ENCODE data around the gene PCED1B. TPM values are rescaled to one million over a fixed set of nuclear protein-coding genes. Genes with fewer than 3 reads are reported as not detected.

The PCED1B gene
- total RNA-seq, 1 experiment from 2014 or later, result 0.52 TPM

DNA sequence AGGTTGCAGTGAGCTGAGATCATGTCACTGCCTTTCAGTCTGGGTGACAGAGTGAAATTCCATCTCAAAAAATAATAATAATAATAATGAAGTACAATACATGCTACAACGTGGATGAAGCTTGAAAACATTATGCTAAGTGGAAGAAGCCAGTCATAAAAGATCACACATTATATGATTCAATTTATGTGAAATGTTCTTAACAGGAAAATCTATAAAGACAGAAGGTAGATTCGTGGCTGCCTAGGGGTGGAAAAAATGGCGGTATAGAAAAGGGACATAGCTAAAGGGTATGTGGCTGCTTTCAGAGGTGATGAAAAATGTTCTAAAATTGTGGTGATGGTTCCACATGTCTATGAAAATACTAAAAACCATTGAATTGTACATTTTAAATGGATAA, 41.3 kb downstream of the PCED1B start:
- no peak for DNase-seq (ENCODE audit: low spot score)

DNA sequence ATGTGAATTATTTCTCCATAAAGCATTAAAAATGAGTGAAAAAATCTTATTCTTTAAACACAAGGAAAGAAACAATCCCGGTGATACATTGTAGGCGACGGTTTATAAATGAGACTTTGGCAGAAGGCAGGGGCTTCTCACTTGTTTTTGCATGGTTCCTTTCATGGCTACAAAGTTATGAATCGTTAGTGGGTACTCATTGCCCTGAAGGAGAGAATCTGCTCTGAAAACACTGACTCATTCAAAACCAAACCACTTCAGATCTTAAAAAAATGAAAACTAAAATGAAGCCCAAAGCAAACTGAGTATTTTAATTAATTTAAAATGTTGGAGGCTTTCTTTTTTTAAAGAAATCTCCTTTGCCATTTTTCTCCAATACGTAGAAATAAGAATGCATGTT, 41.7 kb downstream of the PCED1B start:
- peak; percentile 28 for DNase-seq (ENCODE audit: low spot score)

DNA sequence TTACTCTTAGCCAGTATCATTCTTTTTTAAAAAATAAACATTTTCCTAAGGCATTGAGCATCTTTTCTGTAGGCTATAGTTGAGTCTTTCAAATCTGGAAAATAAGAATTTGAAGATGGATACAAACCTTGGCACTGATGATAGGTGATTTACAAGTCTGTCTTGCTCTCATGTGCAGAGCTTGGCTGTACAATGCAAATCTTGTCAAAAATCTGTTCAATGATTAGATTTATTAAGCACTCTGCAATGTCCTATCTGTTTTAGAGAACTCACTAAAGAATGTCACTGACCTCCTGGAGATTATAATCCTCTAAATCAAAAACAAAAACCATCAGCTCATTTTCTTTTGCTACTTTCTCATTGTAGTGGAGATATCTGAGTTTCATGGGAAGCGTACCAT, 43.2 kb downstream of the PCED1B start:
- DNase-seq (ENCODE audit: low spot score), result no peak

DNA sequence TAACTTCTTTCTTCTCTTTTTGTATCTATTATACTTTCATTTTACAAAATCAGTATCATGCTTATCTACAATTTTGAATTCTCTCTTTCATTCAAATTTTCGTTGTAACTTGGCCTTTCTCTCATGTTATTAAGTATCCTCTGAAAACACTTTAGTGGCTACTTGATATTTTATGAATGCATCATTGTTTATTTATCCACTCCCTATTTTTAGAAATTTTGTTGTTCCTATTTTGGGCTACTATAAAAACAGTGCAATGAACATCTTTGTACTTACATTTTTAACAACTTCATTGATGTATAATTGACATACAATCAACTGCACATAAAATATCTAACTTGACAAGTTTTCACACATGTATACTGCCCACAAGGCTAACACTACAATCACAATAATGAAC, 44.3 kb downstream of the PCED1B start:
- DNase-seq (ENCODE audit: low spot score), result no peak

DNA sequence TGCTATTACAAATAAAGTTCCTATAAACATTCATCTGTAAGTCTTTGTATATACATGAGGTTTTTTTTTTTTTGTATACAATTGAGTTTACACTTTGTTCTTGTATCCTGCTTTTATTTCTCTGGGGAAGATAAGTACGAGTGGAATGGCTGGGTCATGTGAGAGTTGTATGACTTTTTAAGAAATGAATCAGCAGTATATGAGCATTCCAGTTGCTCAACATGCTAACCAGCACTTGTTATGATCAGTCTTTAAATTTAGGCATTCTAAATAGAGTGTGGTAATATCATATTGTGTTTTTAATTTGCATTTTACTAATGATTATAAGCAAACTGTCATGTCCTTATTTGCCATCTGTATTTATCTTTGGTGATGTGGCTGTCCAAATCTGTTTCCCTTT, 45.0 kb downstream of the PCED1B start:
- peak; percentile 19 for DNase-seq (ENCODE audit: low spot score)

DNA sequence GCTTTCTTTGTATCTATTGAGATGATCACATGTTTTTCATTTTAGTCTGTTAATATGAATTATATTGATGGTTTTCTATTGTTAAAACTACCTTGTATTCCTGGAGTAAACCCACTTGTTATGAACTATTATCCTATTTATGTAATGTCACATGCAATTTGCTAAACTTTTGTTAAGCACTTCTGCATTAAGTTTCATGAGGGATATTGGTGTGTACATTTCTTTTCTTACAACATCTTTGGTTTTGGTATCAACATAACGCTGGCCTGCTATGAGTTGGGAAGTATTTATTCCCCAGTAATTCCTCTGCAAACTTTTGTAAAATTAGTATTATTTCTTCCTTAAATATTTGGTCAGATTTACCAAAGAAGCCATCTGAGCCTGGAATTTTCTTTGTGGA, 46.8 kb downstream of the PCED1B start:
- DNase-seq (ENCODE audit: low spot score), result no peak

DNA sequence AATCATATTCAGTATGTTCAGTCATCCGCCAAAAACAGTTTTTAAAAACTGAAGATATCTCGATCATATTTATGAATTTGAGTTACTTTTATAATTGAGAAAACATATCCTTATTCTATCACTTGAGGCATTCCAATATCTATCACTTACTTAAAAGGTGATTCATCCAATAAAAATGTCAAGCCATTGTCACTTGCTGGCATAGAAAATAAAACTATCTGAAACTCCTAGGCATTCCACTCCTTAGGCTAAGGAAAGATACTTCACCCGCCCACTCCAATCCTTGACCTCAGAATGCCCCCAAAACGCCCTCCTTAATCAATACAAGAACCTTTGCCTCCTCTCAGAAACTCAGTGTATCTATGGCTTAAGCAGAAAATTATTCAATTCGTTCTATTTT, 51.6 kb downstream of the PCED1B start:
- DNase-seq (ENCODE audit: low spot score), result no peak

DNA sequence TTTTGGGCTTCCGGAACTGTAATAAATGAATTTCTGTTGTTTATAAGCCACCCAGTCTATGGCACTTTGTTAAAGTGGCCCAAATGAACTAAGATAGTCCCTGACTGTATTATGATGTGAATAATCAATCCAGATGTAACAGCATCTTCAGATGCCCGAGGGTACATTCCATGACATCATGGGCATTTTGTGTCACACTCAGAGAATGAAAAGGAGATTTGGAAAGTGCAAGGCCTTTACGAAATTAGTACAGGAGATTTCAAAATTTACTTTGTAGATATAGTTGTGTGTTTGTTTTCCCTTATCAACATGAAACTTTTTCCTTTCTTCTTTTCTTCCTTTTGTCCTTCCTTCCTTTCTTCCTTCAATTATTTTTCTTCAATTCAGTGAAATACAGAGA, 54.6 kb downstream of the PCED1B start:
- DNase-seq (ENCODE audit: low spot score), result no peak

DNA sequence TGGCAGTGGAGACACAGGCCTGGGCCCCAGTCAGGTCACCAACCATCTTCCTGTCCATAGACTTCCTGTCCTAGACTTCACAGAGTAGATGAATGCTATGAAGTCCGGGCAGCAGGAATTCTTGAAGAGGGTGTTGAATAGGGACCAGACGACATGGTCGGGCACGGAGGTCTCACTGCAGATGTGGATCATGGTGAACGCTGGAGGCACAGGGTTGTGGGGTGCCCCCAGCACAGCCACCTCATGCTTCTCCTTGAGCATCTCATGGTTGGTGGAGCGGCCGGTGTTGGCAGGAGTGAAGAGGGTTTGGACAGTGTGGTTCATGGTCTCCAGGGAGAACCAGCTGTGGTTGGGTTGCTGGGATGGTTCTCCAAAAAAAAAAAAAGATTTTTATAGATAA, 56.2 kb downstream of the PCED1B start:
- DNase-seq (ENCODE audit: low spot score), result no peak

DNA sequence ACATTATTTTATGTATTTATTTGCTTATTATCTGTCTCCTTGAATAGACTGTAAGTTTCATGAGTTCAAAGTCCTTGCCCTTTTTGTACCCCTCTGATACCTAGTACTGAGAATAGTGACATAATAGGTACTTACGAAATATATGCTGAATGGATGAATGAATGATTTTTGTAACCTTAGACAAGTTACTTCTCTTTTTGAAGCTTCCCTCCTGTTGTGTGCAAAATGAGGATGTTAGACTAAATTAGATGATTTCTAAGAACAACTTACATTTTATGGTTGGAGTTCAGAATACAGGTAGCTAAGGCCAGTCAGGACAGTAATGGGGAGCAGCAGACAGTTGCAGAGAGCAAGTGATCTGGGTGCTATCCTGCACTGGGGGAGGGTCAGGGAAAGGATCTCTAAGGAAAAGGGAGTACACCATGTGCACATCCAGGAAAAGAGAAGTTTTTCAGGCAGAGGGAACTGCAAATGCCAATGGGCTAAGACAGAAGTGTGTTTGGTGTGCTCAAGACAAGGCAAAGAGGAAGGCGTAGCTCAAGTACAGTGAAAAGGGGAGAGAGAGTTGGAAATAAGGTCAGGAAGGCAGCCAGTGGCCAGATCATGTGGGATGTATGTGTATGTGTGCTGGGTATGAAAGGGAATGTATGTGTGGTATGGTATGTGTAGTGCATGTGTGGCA, 59.7 kb downstream of the PCED1B start:
- DNase-seq (ENCODE audit: low spot score), result no peak

DNA sequence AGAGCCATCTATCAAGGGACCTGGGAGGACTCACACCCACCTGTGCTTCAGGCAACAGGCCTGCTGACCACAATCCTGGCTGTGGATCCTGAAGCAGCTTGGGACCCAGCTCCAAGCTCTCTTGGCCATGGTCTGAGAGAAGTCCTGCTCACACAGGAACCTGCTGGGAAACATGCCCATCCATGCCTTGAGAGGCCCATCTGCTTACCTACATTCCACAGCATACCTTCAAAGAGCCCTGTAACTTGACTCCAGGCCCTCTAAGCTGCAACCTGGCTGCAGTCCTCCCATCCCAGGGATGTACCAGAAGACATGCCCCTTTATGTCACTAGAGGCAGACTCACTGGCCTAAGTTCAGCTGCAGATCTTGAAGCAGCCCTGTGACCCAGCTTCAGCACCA, 62.0 kb downstream of the PCED1B start:
- DNase-seq (ENCODE audit: low spot score), result no peak

DNA sequence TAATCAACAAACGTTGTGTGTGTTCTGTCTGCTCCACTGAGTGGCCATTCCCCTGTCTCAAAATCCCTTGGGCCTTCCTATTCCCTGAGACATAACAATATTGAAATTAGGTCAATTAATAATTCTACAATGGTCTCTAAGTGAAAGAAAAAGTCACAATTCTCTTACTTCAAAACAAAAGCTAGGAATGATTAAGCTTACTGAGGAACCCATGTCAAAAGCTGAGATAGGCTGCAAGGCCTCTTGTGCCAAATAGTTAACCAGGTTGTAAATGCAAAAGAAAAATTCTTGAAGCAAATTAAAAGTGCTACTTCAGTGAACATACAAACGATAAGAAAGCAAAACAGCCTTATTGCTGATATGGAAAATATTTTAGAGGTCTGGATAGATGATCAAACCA, 65.3 kb downstream of the PCED1B start:
- no peak for DNase-seq (ENCODE audit: low spot score)

DNA sequence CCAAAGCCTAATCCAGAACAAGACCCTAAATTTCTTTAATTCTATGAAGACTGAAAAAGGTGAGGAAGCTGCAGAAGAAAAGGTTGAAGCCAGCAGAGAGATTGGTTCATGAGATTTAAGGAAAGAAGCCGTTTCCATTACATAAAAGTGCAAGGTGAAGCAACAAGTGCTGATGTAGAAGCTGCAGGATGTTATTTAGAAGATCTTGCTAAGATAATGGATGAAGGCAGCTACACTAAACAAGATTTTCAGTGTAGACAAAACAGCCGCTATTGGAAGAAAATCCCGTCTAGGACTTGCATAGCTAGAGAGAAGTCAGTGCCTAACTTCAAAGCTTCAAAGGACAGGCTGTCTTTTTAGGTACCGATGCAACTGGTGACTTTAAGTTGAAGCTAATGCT, 65.8 kb downstream of the PCED1B start:
- no peak for DNase-seq (ENCODE audit: low spot score)

DNA sequence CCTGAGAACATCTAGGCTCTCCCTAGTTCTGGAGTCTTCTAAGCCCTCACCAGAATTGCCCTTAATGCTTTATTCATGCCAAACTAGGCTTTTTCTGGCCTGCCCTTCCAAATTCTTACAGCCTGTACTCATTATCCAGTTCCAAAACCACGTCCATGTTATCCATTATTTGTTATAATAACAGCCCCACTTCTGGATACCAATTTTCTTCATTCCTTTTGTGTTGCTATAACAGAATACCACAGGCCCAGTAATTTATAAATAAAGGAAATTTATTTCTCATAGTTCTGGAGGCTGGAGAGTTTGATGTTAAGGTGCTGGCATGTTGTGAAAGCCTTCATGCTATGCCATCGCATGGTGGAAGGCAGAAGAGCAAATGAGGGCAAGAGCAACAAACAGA, 68.3 kb downstream of the PCED1B start:
- no peak for DNase-seq (ENCODE audit: low spot score)

DNA sequence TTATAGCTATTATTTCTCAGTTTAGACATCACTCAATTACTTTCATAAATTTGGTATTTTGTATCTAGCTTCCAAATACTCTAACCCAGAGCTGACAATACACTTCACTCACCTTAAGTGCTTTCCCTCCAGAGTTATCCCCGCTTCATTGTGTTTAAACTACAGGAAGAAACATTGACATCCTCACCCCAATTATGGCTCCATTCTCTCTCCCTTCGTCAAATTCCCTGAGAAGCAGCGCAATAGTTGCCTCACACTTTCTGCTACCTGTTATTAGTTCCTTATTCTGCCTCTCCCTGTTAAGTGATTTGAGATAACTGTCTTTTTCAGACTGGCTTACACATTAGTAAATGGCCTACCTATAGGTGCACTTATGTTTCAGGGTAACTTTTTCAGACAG, 69.7 kb downstream of the PCED1B start:
- no peak for DNase-seq (ENCODE audit: low spot score)

DNA sequence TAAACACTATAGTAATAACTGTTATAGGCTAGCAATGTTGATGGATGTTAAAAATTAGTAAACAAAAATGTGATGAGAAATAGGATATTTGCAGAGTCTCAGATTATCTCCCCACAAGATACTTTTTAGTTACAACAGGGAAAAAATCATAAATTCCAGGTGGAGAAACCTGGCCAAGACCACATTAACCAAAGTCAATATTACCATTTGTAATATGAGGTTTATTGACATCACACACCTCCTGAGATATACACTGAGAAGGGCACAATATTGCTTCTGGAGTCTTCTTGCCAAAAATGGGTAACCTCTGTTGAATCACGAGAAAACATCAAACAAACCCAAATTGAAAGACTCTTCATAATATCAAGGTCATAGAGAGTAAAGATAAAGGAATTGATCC, 72.7 kb downstream of the PCED1B start:
- DNase-seq (ENCODE audit: low spot score), result no peak

DNA sequence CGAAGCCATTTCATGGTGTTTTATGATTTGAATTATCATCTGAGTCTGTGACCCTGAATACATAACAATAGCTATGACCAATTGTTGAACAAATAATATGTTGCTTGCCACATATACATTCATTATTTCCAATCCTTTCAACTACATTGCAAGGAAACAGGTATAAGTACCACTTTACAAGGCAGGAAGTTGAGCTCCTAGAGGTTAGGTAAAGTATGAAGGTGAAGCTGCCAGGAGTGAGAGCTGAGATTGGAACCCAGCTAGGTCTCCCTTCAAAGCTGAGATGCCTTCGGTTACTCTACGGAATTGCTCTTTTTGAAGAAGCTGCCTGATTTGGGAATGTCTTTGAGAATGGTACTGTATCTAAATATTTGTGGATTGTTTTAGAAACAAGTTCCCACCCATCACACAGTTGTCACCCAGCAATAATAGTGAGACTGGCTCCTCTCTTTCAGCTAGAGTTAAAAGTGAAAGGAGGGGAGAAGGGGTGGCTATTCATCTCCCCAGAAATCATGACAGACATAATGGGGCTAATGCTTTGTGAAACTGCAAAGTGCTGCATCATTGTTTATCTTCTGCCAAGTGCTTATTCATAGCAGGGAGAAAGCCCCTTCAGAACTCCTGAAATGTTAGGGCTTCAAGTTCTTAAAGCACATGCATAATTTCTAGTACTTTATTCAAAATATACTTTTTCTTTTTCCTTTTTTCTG, 76.2 kb downstream of the PCED1B start:
- no peak for DNase-seq (ENCODE audit: low spot score)

DNA sequence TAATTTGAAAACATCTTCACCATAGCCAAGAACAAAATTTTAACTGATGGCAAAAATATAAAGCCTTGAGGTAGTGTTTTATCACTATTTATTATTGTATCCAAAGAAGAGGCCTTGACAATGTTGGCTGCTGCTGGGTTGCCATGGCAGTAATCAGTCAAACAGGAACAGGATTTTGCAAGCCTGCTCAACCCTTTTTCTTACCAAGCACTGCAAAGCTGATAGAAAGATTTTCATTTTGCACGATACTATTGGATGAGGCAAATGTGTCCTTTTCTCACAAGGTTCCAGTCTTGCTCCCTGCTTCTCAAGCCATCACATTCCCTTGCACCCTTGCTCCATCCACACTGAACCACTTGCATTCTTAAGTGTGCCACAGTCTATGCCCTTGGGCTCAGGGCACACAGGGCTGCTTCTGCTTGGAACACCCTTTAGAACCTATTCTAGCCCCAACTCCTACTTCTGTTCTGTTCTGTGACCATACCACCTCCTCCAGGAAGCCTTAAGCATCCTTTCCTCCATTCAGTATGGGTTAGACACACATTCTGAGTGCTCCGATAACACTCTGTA, 76.8 kb downstream of the PCED1B start:
- DNase-seq (ENCODE audit: low spot score), result no peak

DNA sequence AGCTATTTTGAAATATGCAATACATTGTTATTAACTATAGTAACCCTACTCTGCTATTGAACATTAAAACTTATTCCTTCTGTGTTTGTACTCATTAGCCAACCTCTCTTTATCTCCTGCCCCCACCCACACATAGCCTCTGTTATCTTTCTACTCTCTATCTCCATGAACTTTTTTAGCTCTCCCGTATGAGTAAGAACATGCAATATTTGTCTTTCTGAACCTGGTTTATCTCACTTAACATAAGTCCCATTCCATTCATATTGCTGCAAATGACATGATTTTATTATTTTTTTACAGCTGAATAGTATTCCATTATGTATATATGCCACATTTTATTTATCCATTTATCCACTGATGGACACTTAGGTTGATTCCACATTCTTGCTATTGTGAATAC, 79.4 kb downstream of the PCED1B start:
- DNase-seq (ENCODE audit: low spot score), result no peak

DNA sequence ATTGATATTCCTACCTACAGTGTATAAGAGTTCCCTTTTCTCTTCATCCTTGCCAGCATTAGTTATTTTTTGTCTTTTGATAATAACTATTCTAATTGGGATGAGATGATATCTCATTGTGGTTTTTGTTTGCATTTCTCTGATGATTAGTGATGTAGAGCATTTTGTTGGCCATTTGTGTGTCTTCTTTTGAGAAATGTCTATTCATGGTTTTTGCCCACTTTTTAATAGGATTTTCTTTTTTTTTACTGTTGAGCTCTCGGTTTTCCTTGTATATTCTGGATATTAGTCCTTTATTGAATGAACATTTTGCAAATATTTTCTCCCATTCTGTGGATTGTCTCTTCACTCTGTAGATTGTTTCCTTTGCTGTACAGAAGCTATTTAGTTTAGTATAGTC, 79.9 kb downstream of the PCED1B start:
- DNase-seq (ENCODE audit: low spot score), result no peak

DNA sequence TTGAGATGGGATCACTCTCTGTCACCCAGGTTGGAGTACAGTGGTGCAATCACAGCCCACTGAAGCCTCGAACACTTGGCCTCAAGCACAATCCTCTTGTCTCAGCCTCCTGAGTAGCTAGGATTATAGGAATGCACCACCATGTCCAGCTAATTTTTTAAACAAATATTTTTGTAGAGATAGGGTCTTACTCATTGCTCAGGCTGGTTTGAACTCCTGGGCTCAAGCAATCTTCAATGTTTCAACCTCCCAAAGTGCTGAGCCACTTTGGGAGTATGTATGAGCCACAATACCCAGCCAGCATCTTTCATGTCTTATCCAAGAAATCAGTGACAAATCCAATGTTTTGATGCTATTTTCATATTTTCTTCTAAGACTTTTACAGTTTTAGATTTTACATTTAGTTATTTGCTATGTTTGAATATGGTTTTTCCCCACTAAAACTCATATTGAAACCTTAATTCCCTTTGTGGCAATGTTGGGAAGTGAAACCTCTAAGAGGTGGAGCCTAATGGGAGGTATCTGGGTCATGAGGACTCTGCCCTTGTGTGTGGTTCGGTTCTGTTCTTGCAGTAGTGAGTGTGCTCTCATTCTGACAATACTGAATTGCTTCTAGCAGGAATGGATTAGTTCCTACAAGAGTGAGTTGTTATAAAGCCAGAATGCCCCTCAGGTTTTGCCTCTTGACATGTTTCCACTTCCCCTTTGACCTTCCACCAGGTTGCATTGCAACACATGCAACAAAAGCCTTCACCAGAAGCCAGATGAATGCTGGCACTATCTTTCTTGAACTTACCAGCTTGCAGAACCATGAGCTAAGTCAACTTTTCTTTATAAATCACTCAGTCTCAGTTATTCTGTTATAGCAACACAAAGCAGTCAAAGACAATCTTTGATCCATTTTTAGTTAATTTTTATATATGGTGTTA, 81.2 kb downstream of the PCED1B start:
- DNase-seq (ENCODE audit: low spot score), result no peak

DNA sequence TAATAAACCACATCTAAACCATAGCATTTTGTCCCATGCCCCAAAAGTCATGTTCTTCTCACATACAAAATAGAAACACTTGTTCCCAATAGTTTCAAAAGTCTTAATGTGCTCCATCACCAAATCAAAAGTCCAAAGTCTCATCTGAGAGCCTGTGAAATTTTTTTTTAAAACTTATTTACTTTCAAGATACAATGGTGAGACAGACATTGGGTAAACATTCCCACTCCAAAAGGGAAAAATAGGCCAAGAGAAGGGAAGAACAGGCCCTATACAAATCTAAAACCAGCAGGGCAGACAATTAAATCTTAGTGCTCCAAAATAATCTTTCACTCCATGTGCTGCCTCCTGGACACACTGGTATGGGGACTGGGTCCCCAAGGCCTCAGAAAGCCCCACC, 84.7 kb downstream of the PCED1B start:
- no peak for DNase-seq (ENCODE audit: low spot score)

Data from A172 (cell line).